Progenitor cell of endocrine pancreas (in vitro differentiated cells): ENCODE data around the gene WDR72. TPM values are rescaled to one million over a fixed set of nuclear protein-coding genes. Genes with fewer than 3 reads are reported as not detected.

ENCODE experiments used
- DNase-seq: peaks from one replicate; pipeline ENCODE4 v3.0.0; 2021; ENCODE audit warnings: low spot score; ENCODE audit not compliant: unreplicated experiment
- H3K27ac Mint-ChIP-seq: 2 replicates; pipeline ENCODE4 v1.8.0; 2021; ENCODE audit warnings: mild to moderate bottlenecking, moderate library complexity, mixed read lengths
- H3K27me3 Mint-ChIP-seq: 2 replicates; pipeline ENCODE4 v1.8.0; 2021; ENCODE audit warnings: mixed read lengths
- H3K36me3 Mint-ChIP-seq: 2 replicates; pipeline ENCODE4 v1.8.0; 2022; ENCODE audit warnings: mixed read lengths; ENCODE audit not compliant: insufficient read depth
- H3K4me1 Mint-ChIP-seq: 2 replicates; pipeline ENCODE4 v1.8.0; 2021; ENCODE audit warnings: low read depth, mixed read lengths
- H3K4me3 Mint-ChIP-seq: 2 replicates; pipeline ENCODE4 v1.8.0; 2021; ENCODE audit warnings: low read depth, mild to moderate bottlenecking, moderate library complexity, mixed read lengths
- H3K9me3 Mint-ChIP-seq: 2 replicates; pipeline ENCODE4 v1.8.0; 2021; ENCODE audit warnings: low read depth, mixed read lengths
- CTCF ChIP-seq: fragments of 200-600 bp; sonication (generic); IDR thresholded peaks from one replicate; pipeline ENCODE4 v1.5.0; 2021; ENCODE audit warnings: antibody characterized with exemption, mild to moderate bottlenecking; ENCODE audit not compliant: unreplicated experiment
- long read RNA-seq: library from polyadenylated mRNA; unstranded; transcript quantifications from one replicate; pipeline ENCODE4 v2.0.0, GENCODE V29; 2020
- total RNA-seq: library from RNA; stranded (reverse); gene quantifications from 2 replicates; pipeline ENCODE4 v1.2.1, GENCODE V29; 2021

WDR72 gene
- 25.0 and 26.6 TPM in 2 replicates for total RNA-seq
- long read RNA-seq, full-length matches to known transcripts, result 16 of 85 reads
- long read RNA-seq, partial matches to known transcripts, result 48 of 85 reads
- long read RNA-seq, other reads (novel, unspliced or antisense), result 21 of 85 reads

- DNase-seq, result peak; percentile 20
Measured at GRCh38 chr15:53759411-53759931, at the start of gene WDR72. Gene WDR72, minus strand, starts transcription at chr15:53759663. Its CDS starts 26,514 bp downstream, at chr15:53733149.

DNA sequence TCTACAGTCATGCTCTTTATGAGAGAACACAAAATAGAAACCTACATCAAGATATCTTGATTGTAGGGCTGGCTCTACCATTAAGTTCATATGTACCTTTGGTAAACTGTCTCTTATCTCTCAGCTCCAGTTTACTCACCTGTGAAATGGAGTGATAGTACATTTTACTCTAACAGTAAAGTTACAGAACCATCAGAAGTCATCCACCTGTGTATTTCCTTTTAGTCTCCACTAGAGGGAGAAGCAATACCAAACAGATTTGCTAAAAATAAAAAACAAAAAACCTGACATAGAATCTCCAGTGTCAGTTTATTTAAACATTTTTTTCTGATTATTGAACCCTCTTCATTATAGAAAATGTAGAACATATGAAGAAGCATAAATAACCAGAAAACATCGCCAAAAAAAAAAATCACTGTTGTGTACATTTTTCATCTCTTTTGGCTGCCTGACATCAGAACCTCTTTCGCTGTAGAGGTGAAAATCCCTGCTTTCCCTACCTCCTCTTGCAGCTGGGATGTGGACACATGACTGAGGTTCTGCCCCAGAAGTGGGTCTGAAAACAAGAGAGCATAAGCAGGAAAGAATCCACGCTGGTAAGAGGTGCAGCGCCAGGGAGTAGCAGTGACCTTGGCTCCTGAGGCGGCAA lies 48.7 kb upstream of the WDR72 start:
- H3K4me3 Mint-ChIP-seq, result no peak overlapping the region
- no peaks in the 10 kb centered on the region for H3K9me3 Mint-ChIP-seq
- H3K27ac Mint-ChIP-seq, result no peak overlapping the region
- H3K4me1 Mint-ChIP-seq, result peaks cover 40% of the 10 kb centered on the region
- no peaks in the 10 kb centered on the region for H3K36me3 Mint-ChIP-seq
- DNase-seq, result no peak
- no peaks in the 10 kb centered on the region for H3K27me3 Mint-ChIP-seq
- TF ChIP-seq CTCF, result peak; percentile 85

More at GRCh38 chr15:53759411-53759931, at the start of gene WDR72:
- Mint-ChIP-seq H3K9me3 (no peaks in the 10 kb centered on the region), H3K4me3 (peak within 1 kb of the TSS; percentile 79), H3K27me3 (peaks cover 14% of the 10 kb centered on the region), H3K36me3 (no peaks in the 10 kb centered on the region), H3K27ac (peak within 1 kb of the TSS; percentile 44), H3K4me1 (peaks cover 12% of the 10 kb centered on the region)
- TF ChIP-seq CTCF, result no peak

- no peaks in the 10 kb centered on the region for H3K36me3 Mint-ChIP-seq
- H3K27me3 Mint-ChIP-seq, result no peaks in the 10 kb centered on the region
- H3K4me1 Mint-ChIP-seq, result peaks cover 34% of the 10 kb centered on the region
- no peak overlapping the region for H3K27ac Mint-ChIP-seq
- no peak for DNase-seq
- H3K9me3 Mint-ChIP-seq, result no peaks in the 10 kb centered on the region
- H3K4me3 Mint-ChIP-seq, result no peak overlapping the region
- TF ChIP-seq CTCF, result no peak
Measured at GRCh38 chr15:53807501-53807900, 48.0 kb upstream of the WDR72 start.

- no peak for DNase-seq
- Mint-ChIP-seq H3K4me3 (no peak overlapping the region), H3K27me3 (no peaks in the 10 kb centered on the region), H3K9me3 (peaks cover 3% of the 10 kb centered on the region), H3K27ac (no peak overlapping the region), H3K4me1 (peaks cover 3% of the 10 kb centered on the region), H3K36me3 (no peaks in the 10 kb centered on the region)
- no peak for TF ChIP-seq CTCF
Measured at GRCh38 chr15:53802672-53803071, 43.2 kb upstream of the WDR72 start.

DNA sequence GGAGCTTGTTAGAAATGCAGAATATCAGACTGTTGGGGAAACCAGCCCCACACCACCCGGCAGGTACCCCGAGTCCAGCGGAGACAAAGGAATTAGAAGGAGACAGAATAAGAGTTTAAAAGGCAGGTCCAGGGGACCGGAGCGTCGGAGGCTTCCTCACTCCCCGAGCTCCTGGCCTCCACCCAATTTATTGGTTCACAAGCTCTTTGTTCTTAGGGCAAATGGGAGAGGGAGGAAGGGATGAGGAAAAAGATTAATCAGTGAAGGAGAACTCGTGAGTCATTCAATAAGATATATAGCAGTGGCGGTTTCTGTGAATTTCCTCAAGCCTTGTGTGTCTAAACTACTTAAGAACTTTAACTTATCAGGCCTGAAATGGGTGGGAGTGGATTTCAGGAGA lies 32.1 kb upstream of the WDR72 start:
- no peaks in the 10 kb centered on the region for H3K27me3 Mint-ChIP-seq
- H3K9me3 Mint-ChIP-seq, result peaks cover 2% of the 10 kb centered on the region
- peaks cover 33% of the 10 kb centered on the region for H3K4me1 Mint-ChIP-seq
- no peak overlapping the region for H3K4me3 Mint-ChIP-seq
- H3K36me3 Mint-ChIP-seq, result no peaks in the 10 kb centered on the region
- TF ChIP-seq CTCF, result no peak
- no peak for DNase-seq
- H3K27ac Mint-ChIP-seq, result no peak overlapping the region
